HCT116 (cell line): ENCODE data around the gene IP6K2.

Experiments
- POLR2AphosphoS5 ChIP-seq: IDR thresholded peaks from 2 replicates; pipeline ENCODE4 v1.6.1; 2011; ENCODE audit warnings: mild to moderate bottlenecking, low read depth, low read length, moderate library complexity
- TF ChIP-seq, protein P1 (sequence below), 3 experiments: fragments of 200-600 bp in 1 of 3; sonication (generic) in 1 of 3; IDR thresholded peaks in 2 of 3; conservative IDR thresholded peaks in 1 of 3; 2 replicates each; pipeline ENCODE4 v1.5.1; 2012 to 2017; ENCODE audit warnings: low read depth in 2 of 3, low read length in 2 of 3, antibody characterized with exemption in 1 of 3, borderline replicate concordance in 1 of 3, control low read depth in 1 of 3, mild to moderate bottlenecking in 1 of 3, mixed read lengths in 1 of 3, mixed run types in 1 of 3, moderate library complexity in 1 of 3; ENCODE audit not compliant: insufficient read depth in 1 of 3

DNA sequence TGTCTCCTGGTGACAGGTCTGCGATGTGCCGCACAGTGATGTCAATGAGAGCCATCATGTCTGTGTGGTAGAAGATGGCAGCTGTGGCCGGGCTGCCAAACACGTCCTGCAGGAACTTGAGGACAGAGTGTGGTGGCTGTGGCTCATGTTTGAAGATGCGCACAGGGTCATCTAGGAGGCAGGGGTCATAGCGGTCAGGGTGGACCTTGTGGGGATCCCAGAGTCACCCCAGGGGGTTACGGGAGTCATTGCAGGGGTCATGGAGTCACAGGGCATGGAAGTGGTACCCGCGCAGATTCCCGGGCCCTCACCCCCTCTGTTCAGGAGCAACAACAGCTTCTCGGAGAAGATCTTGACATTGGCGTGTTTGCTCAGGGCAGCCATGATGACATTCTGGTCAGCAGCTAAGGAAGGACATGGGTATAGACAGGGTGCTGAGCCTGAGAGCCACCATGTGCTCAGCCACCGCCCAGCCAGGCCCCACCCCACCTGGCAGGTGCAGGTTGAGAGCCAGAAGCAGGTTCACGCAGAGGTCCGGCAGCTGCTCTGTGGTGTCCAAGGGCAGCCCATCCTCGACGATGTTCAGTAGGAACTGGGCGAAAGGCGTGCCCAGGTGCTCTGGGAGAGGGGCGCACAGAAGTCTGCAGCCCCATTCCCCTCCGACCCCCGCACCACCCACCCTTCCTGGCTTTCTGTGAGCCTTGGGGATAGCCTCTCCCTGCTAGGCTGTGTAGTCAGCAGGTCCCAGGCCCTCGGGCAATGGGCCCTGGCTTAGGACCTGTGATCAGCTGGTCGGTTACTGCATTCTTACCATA lies 38.2 kb downstream of the IP6K2 start:
- TF ChIP-seq, protein P1, sequence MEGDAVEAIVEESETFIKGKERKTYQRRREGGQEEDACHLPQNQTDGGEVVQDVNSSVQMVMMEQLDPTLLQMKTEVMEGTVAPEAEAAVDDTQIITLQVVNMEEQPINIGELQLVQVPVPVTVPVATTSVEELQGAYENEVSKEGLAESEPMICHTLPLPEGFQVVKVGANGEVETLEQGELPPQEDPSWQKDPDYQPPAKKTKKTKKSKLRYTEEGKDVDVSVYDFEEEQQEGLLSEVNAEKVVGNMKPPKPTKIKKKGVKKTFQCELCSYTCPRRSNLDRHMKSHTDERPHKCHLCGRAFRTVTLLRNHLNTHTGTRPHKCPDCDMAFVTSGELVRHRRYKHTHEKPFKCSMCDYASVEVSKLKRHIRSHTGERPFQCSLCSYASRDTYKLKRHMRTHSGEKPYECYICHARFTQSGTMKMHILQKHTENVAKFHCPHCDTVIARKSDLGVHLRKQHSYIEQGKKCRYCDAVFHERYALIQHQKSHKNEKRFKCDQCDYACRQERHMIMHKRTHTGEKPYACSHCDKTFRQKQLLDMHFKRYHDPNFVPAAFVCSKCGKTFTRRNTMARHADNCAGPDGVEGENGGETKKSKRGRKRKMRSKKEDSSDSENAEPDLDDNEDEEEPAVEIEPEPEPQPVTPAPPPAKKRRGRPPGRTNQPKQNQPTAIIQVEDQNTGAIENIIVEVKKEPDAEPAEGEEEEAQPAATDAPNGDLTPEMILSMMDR (IDR thresholded peaks at IDR 0.05 in 2 of 3, conservative IDR thresholded peaks at IDR 0.05 in 1 of 3; ENCODE audit: borderline replicate concordance in 1 of 3, insufficient read depth in 1 of 3, low read depth in 2 of 3, low read length in 2 of 3), result no peak
- TF ChIP-seq POLR2AphosphoS5, result no peak
